ENCODE results near the gene PRKG1.
"Not testable (repeated sequence)": the region's sequence is repeated elsewhere in the genome, so short reads cannot be mapped to it uniquely, and the experiment has no call there.

Gene PRKG1

GRCh38 chr10:51369903-51370302 is 295.6 kb downstream of the PRKG1 start:
- H3K36me3 ChIP-seq (ENCODE audit: control insufficient read depth, insufficient read depth, low read length, severe bottlenecking) = no peaks in the 10 kb centered on the region
- peaks cover 36% of the 10 kb centered on the region for H3K4me1 ChIP-seq (ENCODE audit: control insufficient read depth, insufficient read depth, low read length)
- peak; percentile 64 for DNase-seq (ENCODE audit: low read depth)
- no peak overlapping the region for H3K4me3 ChIP-seq (ENCODE audit: low read length)
- no peaks in the 10 kb centered on the region for H3K9me3 ChIP-seq (ENCODE audit: control insufficient read depth, low read length)
- no peaks in the 10 kb centered on the region for H3K27me3 ChIP-seq (replicated peaks; ENCODE audit: control insufficient read depth, insufficient read depth, low read length)
- H3K9ac ChIP-seq (ENCODE audit: low read length) = no peak overlapping the region

- Histone ChIP-seq H3K4me1 (ENCODE audit: control insufficient read depth, insufficient read depth, low read length) (peaks cover 29% of the 10 kb centered on the region), H3K27me3 (replicated peaks; ENCODE audit: control insufficient read depth, insufficient read depth, low read length) (no peaks in the 10 kb centered on the region), H3K9ac (ENCODE audit: low read length) (no peak overlapping the region), H3K4me3 (ENCODE audit: low read length) (no peak overlapping the region), H3K36me3 (ENCODE audit: control insufficient read depth, insufficient read depth, low read length, severe bottlenecking) (no peaks in the 10 kb centered on the region), H3K9me3 (ENCODE audit: control insufficient read depth, low read length) (no peaks in the 10 kb centered on the region)
- no peak for DNase-seq (ENCODE audit: low read depth)
Measured at GRCh38 chr10:51371743-51372142, 297.5 kb downstream of the PRKG1 start.

GRCh38 chr10:51375790-51376189 is 301.5 kb downstream of the PRKG1 start:
- Histone ChIP-seq H3K4me3 (ENCODE audit: low read length) (no peak overlapping the region), H3K9me3 (ENCODE audit: control insufficient read depth, low read length) (no peaks in the 10 kb centered on the region), H3K4me1 (ENCODE audit: control insufficient read depth, insufficient read depth, low read length) (peaks cover 7% of the 10 kb centered on the region), H3K9ac (ENCODE audit: low read length) (no peak overlapping the region), H3K27me3 (replicated peaks; ENCODE audit: control insufficient read depth, insufficient read depth, low read length) (no peaks in the 10 kb centered on the region), H3K36me3 (ENCODE audit: control insufficient read depth, insufficient read depth, low read length, severe bottlenecking) (no peaks in the 10 kb centered on the region)
- no peak for DNase-seq (ENCODE audit: low read depth)

- Histone ChIP-seq H3K4me3 (ENCODE audit: low read length) (no peak overlapping the region), H3K36me3 (ENCODE audit: control insufficient read depth, insufficient read depth, low read length, severe bottlenecking) (no peaks in the 10 kb centered on the region), H3K9me3 (ENCODE audit: control insufficient read depth, low read length) (no peaks in the 10 kb centered on the region), H3K9ac (ENCODE audit: low read length) (no peak overlapping the region), H3K4me1 (ENCODE audit: control insufficient read depth, insufficient read depth, low read length) (peaks cover 8% of the 10 kb centered on the region), H3K27me3 (replicated peaks; ENCODE audit: control insufficient read depth, insufficient read depth, low read length) (no peaks in the 10 kb centered on the region)
- no peak for DNase-seq (ENCODE audit: low read depth)
Measured at GRCh38 chr10:51377070-51377931, 303.0 kb downstream of the PRKG1 start.

DNA sequence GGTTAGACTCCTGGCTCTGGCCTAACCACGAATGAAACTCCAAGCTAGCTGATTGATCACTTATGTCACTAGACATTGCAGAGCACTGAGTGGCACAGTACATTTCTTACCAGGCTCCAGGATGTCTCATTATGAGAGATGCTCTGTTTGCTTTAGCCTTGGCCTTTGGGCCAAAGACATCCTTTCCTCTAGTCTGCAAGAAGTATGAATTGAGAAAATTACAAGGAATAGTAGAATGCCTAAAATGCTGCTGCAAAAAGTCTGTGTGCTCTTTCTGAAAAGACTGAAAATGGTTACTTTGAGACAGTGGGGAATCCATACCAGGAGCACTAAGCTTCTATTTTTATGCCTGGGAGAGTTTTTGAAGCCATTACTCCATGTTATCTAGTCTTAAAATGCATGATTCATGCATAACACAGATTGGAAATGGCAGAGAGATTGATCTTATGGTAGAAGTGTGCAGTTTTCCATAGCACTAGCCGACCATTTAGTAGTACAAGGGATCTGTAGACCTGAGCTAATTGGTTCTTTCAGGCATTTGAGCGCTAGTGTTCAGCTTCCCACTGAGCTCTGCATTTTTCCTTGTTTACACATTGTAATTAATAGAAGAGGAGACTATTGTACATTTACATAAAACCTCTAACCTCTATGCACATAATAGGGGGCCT is 303.8 kb downstream of the PRKG1 start:
- Histone ChIP-seq H3K9ac (ENCODE audit: low read length) (no peak overlapping the region), H3K36me3 (ENCODE audit: control insufficient read depth, insufficient read depth, low read length, severe bottlenecking) (no peaks in the 10 kb centered on the region), H3K27me3 (replicated peaks; ENCODE audit: control insufficient read depth, insufficient read depth, low read length) (no peaks in the 10 kb centered on the region), H3K4me1 (ENCODE audit: control insufficient read depth, insufficient read depth, low read length) (peaks cover 12% of the 10 kb centered on the region), H3K9me3 (ENCODE audit: control insufficient read depth, low read length) (no peaks in the 10 kb centered on the region), H3K4me3 (ENCODE audit: low read length) (no peak overlapping the region)
- no peak for DNase-seq (ENCODE audit: low read depth)

DNA sequence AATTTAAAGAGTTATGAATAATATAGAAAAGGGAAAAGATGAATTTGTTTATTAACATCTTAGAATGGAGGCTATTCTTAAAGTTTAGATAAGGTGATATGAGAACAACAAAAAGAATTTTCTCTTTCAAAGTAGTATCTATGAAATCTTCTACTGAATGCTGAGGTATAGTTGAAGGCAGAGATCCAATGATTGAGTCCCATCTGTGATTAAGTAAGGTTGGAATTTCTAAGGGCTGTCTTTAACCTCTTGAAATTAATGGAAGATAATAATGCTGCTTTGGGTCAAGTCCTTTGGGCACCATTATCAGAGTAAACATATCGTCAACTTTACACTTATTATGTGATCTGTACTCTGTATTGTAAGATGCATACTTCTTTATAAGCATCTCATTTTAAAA is 307.9 kb downstream of the PRKG1 start:
- no peak for DNase-seq (ENCODE audit: low read depth)

GRCh38 chr10:51384971-51385370 is 310.7 kb downstream of the PRKG1 start:
- no peaks in the 10 kb centered on the region for H3K36me3 ChIP-seq (ENCODE audit: control insufficient read depth, insufficient read depth, low read length, severe bottlenecking)
- no peaks in the 10 kb centered on the region for H3K9me3 ChIP-seq (ENCODE audit: control insufficient read depth, low read length)
- no peak overlapping the region for H3K9ac ChIP-seq (ENCODE audit: low read length)
- DNase-seq (ENCODE audit: low read depth) = no peak
- no peaks in the 10 kb centered on the region for H3K27me3 ChIP-seq (replicated peaks; ENCODE audit: control insufficient read depth, insufficient read depth, low read length)
- H3K4me1 ChIP-seq (ENCODE audit: control insufficient read depth, insufficient read depth, low read length) = peaks cover 30% of the 10 kb centered on the region
- H3K4me3 ChIP-seq (ENCODE audit: low read length) = no peak overlapping the region

More for the DNA sequence above, 307.9 kb downstream of the PRKG1 start:
- Histone ChIP-seq H3K36me3 (ENCODE audit: control insufficient read depth, insufficient read depth, low read length, severe bottlenecking) (no peaks in the 10 kb centered on the region), H3K9ac (ENCODE audit: low read length) (peak overlapping the region; percentile 69), H3K4me1 (ENCODE audit: control insufficient read depth, insufficient read depth, low read length) (peaks cover 23% of the 10 kb centered on the region), H3K27me3 (replicated peaks; ENCODE audit: control insufficient read depth, insufficient read depth, low read length) (no peaks in the 10 kb centered on the region), H3K4me3 (ENCODE audit: low read length) (peak overlapping the region; percentile 76), H3K9me3 (ENCODE audit: control insufficient read depth, low read length) (no peaks in the 10 kb centered on the region)

DNA sequence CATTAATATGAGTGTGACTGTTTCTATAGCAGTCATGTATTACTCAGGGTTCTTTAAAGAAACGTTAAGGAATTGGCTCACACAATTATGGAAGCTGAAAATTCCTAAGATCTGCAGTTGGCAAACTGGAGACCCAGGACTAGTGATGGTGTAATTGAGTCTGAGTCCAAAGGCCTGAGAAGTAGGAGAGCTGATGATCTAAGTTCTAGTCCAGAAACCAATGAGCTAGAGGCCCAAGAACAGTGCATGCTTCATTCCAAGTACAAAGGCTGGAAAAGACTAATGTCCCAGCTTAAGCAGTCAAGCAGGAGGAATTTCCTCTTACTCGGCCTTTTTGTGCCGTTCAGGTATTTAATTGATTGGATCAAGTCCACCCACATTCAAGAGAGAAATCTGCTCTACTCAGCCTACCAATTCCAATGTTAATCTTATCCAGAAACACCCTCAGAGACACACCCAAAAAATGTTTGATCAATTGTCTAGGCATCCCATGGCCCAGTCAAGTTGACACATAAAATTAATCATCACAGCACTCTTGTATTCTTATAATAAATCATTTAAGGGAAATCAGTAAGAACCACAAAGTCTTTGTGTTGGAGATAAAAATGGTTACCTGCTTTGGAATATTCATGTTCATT is 312.1 kb downstream of the PRKG1 start:
- no peak overlapping the region for H3K9ac ChIP-seq (ENCODE audit: low read length)
- DNase-seq (ENCODE audit: low read depth) = peak; percentile 10
- peaks cover 43% of the 10 kb centered on the region for H3K4me1 ChIP-seq (ENCODE audit: control insufficient read depth, insufficient read depth, low read length)
- H3K9me3 ChIP-seq (ENCODE audit: control insufficient read depth, low read length) = no peaks in the 10 kb centered on the region
- no peak overlapping the region for H3K4me3 ChIP-seq (ENCODE audit: low read length)
- H3K36me3 ChIP-seq (ENCODE audit: control insufficient read depth, insufficient read depth, low read length, severe bottlenecking) = no peaks in the 10 kb centered on the region
- H3K27me3 ChIP-seq (replicated peaks; ENCODE audit: control insufficient read depth, insufficient read depth, low read length) = no peaks in the 10 kb centered on the region

DNA sequence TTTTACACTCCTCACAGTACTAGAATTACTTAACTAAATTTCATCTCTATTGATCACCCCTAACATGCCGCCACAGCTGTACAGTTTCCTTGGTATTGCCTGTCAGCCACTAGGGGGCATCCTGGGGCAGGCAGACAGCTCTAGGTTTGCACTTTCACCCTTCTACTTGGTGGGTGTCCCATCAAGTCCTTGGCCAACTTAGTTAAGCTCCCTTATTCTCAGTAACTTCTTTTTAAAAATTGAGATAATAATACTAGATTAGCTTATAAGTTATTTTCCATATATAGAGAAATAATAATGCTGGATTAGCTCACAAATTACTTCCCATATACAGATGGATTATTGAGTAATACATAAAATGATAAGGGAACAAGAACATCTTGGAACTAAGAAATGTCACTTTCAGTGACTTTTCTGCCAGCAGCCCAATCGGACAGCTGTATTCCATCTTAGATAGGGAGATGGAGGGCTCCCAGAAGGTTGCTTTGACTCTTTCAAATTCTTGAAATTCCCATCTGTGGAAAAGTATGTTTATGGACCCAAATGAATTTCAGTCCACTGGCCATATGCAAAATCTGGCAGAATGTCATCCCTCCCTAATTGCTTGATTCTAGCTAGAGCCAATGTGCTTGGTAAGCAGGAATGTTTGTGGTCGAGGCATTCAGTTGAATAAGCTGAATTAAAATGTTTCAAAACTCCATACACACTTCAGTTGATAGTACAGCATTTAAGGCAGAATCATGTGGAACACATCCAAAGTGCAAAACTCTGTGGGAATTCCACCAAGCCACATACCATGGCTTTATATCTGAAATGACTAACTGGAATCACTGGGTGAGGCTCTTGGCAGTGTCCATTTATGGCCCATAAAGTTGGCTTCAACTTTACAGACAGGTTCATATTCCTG is 315.4 kb downstream of the PRKG1 start:
- H3K27me3 ChIP-seq (replicated peaks; ENCODE audit: control insufficient read depth, insufficient read depth, low read length) = no peaks in the 10 kb centered on the region
- no peak overlapping the region for H3K4me3 ChIP-seq (ENCODE audit: low read length)
- peak overlapping the region; percentile 41 for H3K9ac ChIP-seq (ENCODE audit: low read length)
- H3K36me3 ChIP-seq (ENCODE audit: control insufficient read depth, insufficient read depth, low read length, severe bottlenecking) = no peaks in the 10 kb centered on the region
- H3K4me1 ChIP-seq (ENCODE audit: control insufficient read depth, insufficient read depth, low read length) = peaks cover 33% of the 10 kb centered on the region
- peak; percentile 96 for DNase-seq (ENCODE audit: low read depth)
- H3K9me3 ChIP-seq (ENCODE audit: control insufficient read depth, low read length) = no peaks in the 10 kb centered on the region

GRCh38 chr10:51393006-51393405 is 318.7 kb downstream of the PRKG1 start:
- DNase-seq (ENCODE audit: low read depth); H3K36me3 ChIP-seq (ENCODE audit: control insufficient read depth, insufficient read depth, low read length, severe bottlenecking); H3K9ac ChIP-seq (ENCODE audit: low read length); H3K27me3 ChIP-seq (replicated peaks; ENCODE audit: control insufficient read depth, insufficient read depth, low read length); H3K4me3 ChIP-seq (ENCODE audit: low read length); H3K9me3 ChIP-seq (ENCODE audit: control insufficient read depth, low read length): not testable (repeated sequence)
- H3K4me1 ChIP-seq (ENCODE audit: control insufficient read depth, insufficient read depth, low read length) = peaks cover 30% of the 10 kb centered on the region

Measured in adipocyte (in vitro differentiated cells).